H1 (cell line): ENCODE results near the gene BPIFA2. TPM values are rescaled to one million over a fixed set of nuclear protein-coding genes. Genes with fewer than 3 reads are reported as not detected.

Source experiments
- CTCF ChIA-PET: fragments of 300-600 bp; sonication (Branson Sonifier 250); formaldehyde crosslinking; loops from one replicate; lab custom pipeline; 2021; ENCODE audit not compliant: partially characterized antibody; lab: Charles Lee
- POLR2A ChIA-PET: fragments of 300-600 bp; sonication (Branson Sonifier 250); formaldehyde crosslinking; loops from one replicate; lab custom pipeline; 2021; ENCODE audit warnings: inconsistent platforms; ENCODE audit not compliant: partially characterized antibody; lab: Charles Lee
- DNase-seq, 2 experiments: peaks; one replicate each; pipeline versions ENCODE4 v3.0.0 to v3.0.0-alpha.2; 2010 to 2022; ENCODE audit warnings: low spot score in 2 of 2, low read depth in 1 of 2, mixed read lengths in 1 of 2
- FAIRE-seq: peaks from 2 replicates; lab custom pipeline; 2011; peaks lifted over from hg19 to GRCh38; lab: Jason Lieb, UNC
- H2AFZ ChIP-seq: 2 replicates; pipeline ENCODE4 v1.8.1; 2012; ENCODE audit warnings: low read length, inconsistent platforms
- H2AK5ac ChIP-seq: 2 replicates; pipeline ENCODE4 v1.6.1; 2013; ENCODE audit warnings: low read depth, low read length
- H2BK120ac ChIP-seq: replicated peaks from 2 replicates; pipeline ENCODE3; 2013; ENCODE audit warnings: low read depth, low read length, inconsistent platforms
- H2BK12ac ChIP-seq: 2 replicates; pipeline ENCODE4 v1.6.1; 2013; ENCODE audit warnings: low read depth, low read length
- H2BK15ac ChIP-seq: 2 replicates; pipeline ENCODE4 v1.6.1; 2013; ENCODE audit warnings: low read length
- H2BK20ac ChIP-seq: 2 replicates; pipeline ENCODE4 v1.6.1; 2013; ENCODE audit warnings: low read length
- H2BK5ac ChIP-seq: 2 replicates; pipeline ENCODE4 v1.6.1; 2013; ENCODE audit warnings: low read depth, low read length
- H3K14ac ChIP-seq: 2 replicates; pipeline ENCODE4 v1.6.1; 2013; ENCODE audit warnings: inconsistent platforms; ENCODE audit not compliant: insufficient read length
- H3K18ac ChIP-seq: 2 replicates; pipeline ENCODE4 v1.6.1; 2013; ENCODE audit warnings: low read length; ENCODE audit errors: extremely low read depth
- H3K23ac ChIP-seq: 2 replicates; pipeline ENCODE4 v1.6.1; 2013; ENCODE audit warnings: inconsistent platforms; ENCODE audit not compliant: insufficient read length
- H3K23me2 ChIP-seq: 2 replicates; pipeline ENCODE4 v1.6.1; 2013; ENCODE audit warnings: low read depth, low read length
- H3K27ac ChIP-seq: 2 replicates; pipeline ENCODE4 v1.6.1; 2011; ENCODE audit warnings: low read depth, low read length, inconsistent platforms
- H3K27me3 ChIP-seq, 4 experiments: replicated peaks in 1 of 4; 1 replicate in 1 of 4; 2 replicates in 3 of 4; pipeline versions ENCODE4 v1.6.1 to v1.8.1; 2011 to 2013; ENCODE audit warnings: low read length in 3 of 4, mild to moderate bottlenecking in 3 of 4, inconsistent platforms in 2 of 4, mixed read lengths in 2 of 4, moderate library complexity in 1 of 4; ENCODE audit not compliant: control insufficient read depth in 3 of 4, insufficient read depth in 3 of 4; ENCODE audit errors: extremely low read depth in 1 of 4
- H3K36me3 ChIP-seq, 4 experiments: 2 replicates each; pipeline versions ENCODE4 v1.6.1 to v1.8.1; 2011 to 2013; ENCODE audit warnings: mild to moderate bottlenecking in 4 of 4, low read length in 3 of 4, moderate library complexity in 2 of 4, control low read depth in 1 of 4, inconsistent platforms in 1 of 4; ENCODE audit not compliant: insufficient read depth in 4 of 4, control insufficient read depth in 2 of 4
- H3K4ac ChIP-seq: replicated peaks from 2 replicates; pipeline ENCODE3; 2013; ENCODE audit warnings: low read length, low read depth, mixed read lengths, inconsistent platforms; ENCODE audit not compliant: insufficient read length
- H3K4me1 ChIP-seq, 4 experiments: replicated peaks in 1 of 4; 1 replicate in 1 of 4; 2 replicates in 3 of 4; pipeline versions ENCODE4 v1.6.1 to v1.8.1; 2011 to 2013; ENCODE audit warnings: low read length in 3 of 4, inconsistent platforms in 2 of 4, mixed read lengths in 1 of 4; ENCODE audit not compliant: insufficient read depth in 4 of 4, control insufficient read depth in 3 of 4
- H3K4me2 ChIP-seq, 2 experiments: 2 replicates each; pipeline versions ENCODE4 v1.6.1 to v1.8.1; 2011 to 2013; ENCODE audit warnings: low read depth in 2 of 2, low read length in 2 of 2, control low read depth in 1 of 2, inconsistent platforms in 1 of 2, mild to moderate bottlenecking in 1 of 2; ENCODE audit not compliant: insufficient read depth in 1 of 2
- H3K4me3 ChIP-seq, 4 experiments: fragments of 200-600, 300-600 bp in 1 of 4; sonication (generic), shearing (Covaris generic), sonication (Bioruptor Twin) in 1 of 4; 2 replicates each; pipeline versions ENCODE4 v1.5.1 to v1.8.1; 2011 to 2016; ENCODE audit warnings: low read length in 4 of 4, low read depth in 3 of 4, control low read depth in 2 of 4, inconsistent platforms in 2 of 4, mild to moderate bottlenecking in 2 of 4, mixed read lengths in 1 of 4, moderate library complexity in 1 of 4; ENCODE audit not compliant: insufficient read depth in 2 of 4; ENCODE audit errors: extremely low read depth in 1 of 4
- H3K56ac ChIP-seq: replicated peaks from 2 replicates; pipeline ENCODE3; 2013; ENCODE audit warnings: low read depth, mild to moderate bottlenecking, mixed read lengths, low read length, inconsistent platforms; ENCODE audit not compliant: insufficient read length
- H3K79me1 ChIP-seq: 2 replicates; pipeline ENCODE4 v1.6.1; 2013; ENCODE audit warnings: low read depth, low read length, control low read depth
- H3K79me2 ChIP-seq, 2 experiments: 2 replicates each; pipeline versions ENCODE4 v1.6.1 to v1.8.1; 2012 to 2013; ENCODE audit warnings: low read length in 2 of 2, mild to moderate bottlenecking in 2 of 2, inconsistent platforms in 1 of 2; ENCODE audit not compliant: insufficient read depth in 2 of 2, control insufficient read depth in 1 of 2
- H3K9ac ChIP-seq, 4 experiments: replicated peaks in 1 of 4; 1 replicate in 1 of 4; 2 replicates in 3 of 4; pipeline versions ENCODE4 v1.6.1 to v1.8.1; 2011 to 2013; ENCODE audit warnings: low read depth in 3 of 4, low read length in 3 of 4, control low read depth in 2 of 4, mild to moderate bottlenecking in 2 of 4, moderate library complexity in 2 of 4, inconsistent platforms in 1 of 4; ENCODE audit errors: extremely low read depth in 1 of 4
- H3K9me3 ChIP-seq, 2 experiments: 2 replicates each; pipeline versions ENCODE4 v1.6.1 to v1.8.1; 2012 to 2013; ENCODE audit warnings: mild to moderate bottlenecking in 2 of 2, moderate library complexity in 2 of 2, control low read depth in 1 of 2, inconsistent platforms in 1 of 2, low read depth in 1 of 2, low read length in 1 of 2, mixed read lengths in 1 of 2; ENCODE audit not compliant: insufficient read depth in 2 of 2
- H4K20me1 ChIP-seq, 2 experiments: replicated peaks in 1 of 2; 2 replicates each; pipeline versions ENCODE3 to v1.8.1; 2011 to 2013; ENCODE audit warnings: inconsistent platforms in 2 of 2, low read length in 2 of 2, mild to moderate bottlenecking in 1 of 2; ENCODE audit not compliant: insufficient read depth in 2 of 2, control insufficient read depth in 1 of 2
- H4K5ac ChIP-seq: 2 replicates; pipeline ENCODE4 v1.6.1; 2013; ENCODE audit warnings: low read length, low read depth, mixed read lengths, inconsistent platforms; ENCODE audit not compliant: insufficient read length
- H4K8ac ChIP-seq: 2 replicates; pipeline ENCODE4 v1.8.0; 2013; ENCODE audit warnings: mild to moderate bottlenecking, moderate library complexity, low read length, inconsistent platforms; ENCODE audit not compliant: insufficient read depth; ENCODE audit errors: extremely low read depth
- H4K91ac ChIP-seq: replicated peaks from 2 replicates; pipeline ENCODE3; 2013; ENCODE audit warnings: low read length, mixed read lengths, inconsistent platforms; ENCODE audit not compliant: insufficient read length
- CEBPB ChIP-seq: IDR thresholded peaks from 2 replicates; pipeline ENCODE4 v1.6.1; 2012; ENCODE audit warnings: low read depth, low read length
- POU5F1 ChIP-seq: IDR thresholded peaks from 2 replicates; pipeline ENCODE4 v1.6.1; 2011; ENCODE audit warnings: low read depth, mild to moderate bottlenecking, low read length, moderate library complexity
- RFX5 ChIP-seq: IDR thresholded peaks from 2 replicates; pipeline ENCODE4 v1.6.1; 2011; ENCODE audit warnings: low read depth, low read length, improper control_type of control experiment, borderline replicate concordance
- RNF2 ChIP-seq: fragments of 200-900, 300-1000 bp; sonication (generic); IDR thresholded peaks from 2 replicates; pipeline ENCODE4 v1.7.1; 2016; ENCODE audit warnings: borderline replicate concordance, low read depth, mild to moderate bottlenecking, antibody characterized with exemption, low read length; ENCODE audit not compliant: poor library complexity, severe bottlenecking; ENCODE audit errors: missing control alignments
- SIN3A ChIP-seq, 2 experiments: IDR thresholded peaks in 1 of 2; conservative IDR thresholded peaks in 1 of 2; 2 replicates each; pipeline ENCODE4 v1.6.1; 2011 to 2012; ENCODE audit warnings: low read length in 2 of 2, improper control_type of control experiment in 1 of 2, low read depth in 1 of 2, mild to moderate bottlenecking in 1 of 2
- TAF1 ChIP-seq: IDR thresholded peaks from 2 replicates; pipeline ENCODE4 v1.6.1; 2011; ENCODE audit warnings: mild to moderate bottlenecking, low read depth, low read length
- WGBS, 2 experiments: shearing (Covaris generic) in 1 of 2; methylation state at CpG; one replicate each; pipeline versions ENCODE4 v1.1.6 to v1.1.7; 2013 to 2015; ENCODE audit warnings: low lambda C conversion rate in 2 of 2, mixed read lengths in 2 of 2, inconsistent platforms in 1 of 2, low coverage in 1 of 2, missing lambda C conversion rate in 1 of 2; ENCODE audit not compliant: insufficient replicate concordance in 2 of 2, insufficient coverage in 1 of 2, insufficient read length in 1 of 2; ENCODE audit errors: extremely low coverage in 1 of 2, missing lambda C conversion rate in 1 of 2; 5-methylcytosine and 5-hydroxymethylcytosine counted together
- polyA plus RNA-seq, 7 experiments: library from polyadenylated mRNA; depleted of rRNA in 3 of 7; stranded (reverse) in 5 of 7; unstranded in 2 of 7; fragments of >200 nt in 5 of 7; fragments of 200-250 nt in 2 of 7; gene quantifications; 1 replicate in 5 of 7; 2 replicates in 1 of 7; 4 replicates in 1 of 7; pipeline versions ENCODE4 v1.2.1 to v1.2.3, GENCODE V29; 2011 to 2013; ENCODE audit warnings: missing spikeins in 2 of 7, mixed read lengths in 2 of 7
- total RNA-seq: library from RNA; stranded (reverse); fragmentation: NEBNext Ultra II Directional; extraction: Animal tissue kit (Norgen Biotek cat#: 25700); gene quantifications from 2 replicates; pipeline ENCODE4 v1.2.1, GENCODE V29; 2021
- TF ChIP-seq, protein P1 (sequence below): IDR thresholded peaks from 2 replicates; pipeline ENCODE4 v1.6.1; 2012; ENCODE audit warnings: inconsistent platforms

Gene BPIFA2
- total and polyA plus RNA-seq, 2 of the 8 experiments (the other 6 are each of a cell fraction or from before 2014, with no cell fraction given): not detected

DNA sequence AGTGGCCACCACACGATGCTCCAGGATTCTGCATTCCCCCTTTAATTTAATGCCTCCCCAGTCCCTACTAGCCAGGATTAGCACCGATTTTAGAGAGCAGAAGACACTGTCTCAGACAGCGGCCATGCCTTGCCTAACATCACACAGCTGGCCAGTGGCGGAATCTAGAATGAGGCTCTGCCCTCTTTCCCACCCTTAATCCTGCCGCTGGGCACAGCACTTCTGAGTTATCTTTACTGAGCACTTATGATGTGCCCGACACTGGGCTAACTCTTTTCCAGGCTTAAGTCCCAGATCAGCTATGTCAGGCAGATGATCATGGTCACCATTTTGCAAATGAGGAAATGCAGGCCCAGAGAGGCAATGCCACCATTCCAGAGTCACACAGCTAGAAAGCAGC lies 5.6 kb upstream of the BPIFA2 start:
- no peaks in the 10 kb centered on the region for H3K27me3 ChIP-seq
- no peaks in the 10 kb centered on the region for H3K79me1 ChIP-seq
- H3K9ac ChIP-seq: no peak overlapping the region; a peak in 1 of 7 replicates
- H2BK120ac ChIP-seq: no peak overlapping the region
- no peak overlapping the region for H2BK20ac ChIP-seq
- H2BK15ac ChIP-seq: no peak overlapping the region
- no peak overlapping the region for H3K4ac ChIP-seq
- CTCF ChIA-PET: interaction anchor here (1.0 kb wide), 1 partner anchor 100 kb away, joined by 4 read pairs; no protein-coding TSS in a partner anchor
- no peak overlapping the region for H2BK12ac ChIP-seq
- H3K23ac ChIP-seq: no peak overlapping the region
- FAIRE-seq: no peak
- no peak overlapping the region for H3K4me3 ChIP-seq
- H2AFZ ChIP-seq: no peak overlapping the region
- no peak overlapping the region for H3K4me2 ChIP-seq
- TF ChIP-seq CEBPB (no peak), SIN3A (conservative IDR thresholded peaks at IDR 0.05 in 1 of 2, IDR thresholded peaks at IDR 0.05 in 1 of 2; ENCODE audit: low read depth in 1 of 2, low read length in 2 of 2) (no peak), POU5F1 (no peak), TAF1 (no peak), RNF2 (no peak), RFX5 (no peak)
- TF ChIP-seq, protein P1, sequence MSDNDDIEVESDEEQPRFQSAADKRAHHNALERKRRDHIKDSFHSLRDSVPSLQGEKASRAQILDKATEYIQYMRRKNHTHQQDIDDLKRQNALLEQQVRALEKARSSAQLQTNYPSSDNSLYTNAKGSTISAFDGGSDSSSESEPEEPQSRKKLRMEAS: no peak
- 91% methylated on average over 6 of the region's 6 CpGs; no CpG with 5 or more reads in 1 of the 2 experiments for WGBS, 2 experiments
- H4K8ac ChIP-seq: no peak overlapping the region
- no peak overlapping the region for H4K5ac ChIP-seq
- no peak overlapping the region for H2AK5ac ChIP-seq
- H3K4me1 ChIP-seq: no peaks in the 10 kb centered on the region
- H4K20me1 ChIP-seq: no peaks in the 10 kb centered on the region
- no peak overlapping the region for H3K18ac ChIP-seq
- H2BK5ac ChIP-seq: no peak overlapping the region
- no peaks in the 10 kb centered on the region for H3K36me3 ChIP-seq
- peak in 1 of 2 experiments; percentile 13 for DNase-seq
- H3K9me3 ChIP-seq: peaks cover 0 to 3% of the 10 kb centered on the region in 2 experiments; a peak in 1 of 4 replicates
- no peak overlapping the region for H3K56ac ChIP-seq
- H3K27ac ChIP-seq: no peak overlapping the region
- no peaks in the 10 kb centered on the region for H3K23me2 ChIP-seq
- no peak overlapping the region for H3K14ac ChIP-seq
- POLR2A ChIA-PET: no interaction called here
- no peak overlapping the region for H4K91ac ChIP-seq
- no peaks in the 10 kb centered on the region for H3K79me2 ChIP-seq
